DMS153 treated with DMSO at 0.1 percent for 48 hours (cell line): Measurements from ENCODE around the gene CENPW.

ENCODE experiments used
- DNase-seq: peaks from one replicate; lab custom pipeline; 2025; ENCODE audit not compliant: unreplicated experiment; lab: John Stamatoyannopoulos, UW

Gene CENPW

GRCh38 chr6:126372626-126373025, 32.7 kb downstream of the CENPW start:
- DNase-seq: no peak

- DNase-seq: no peak
Measured at GRCh38 chr6:126373344-126373743, 33.4 kb downstream of the CENPW start.

- DNase-seq: no peak
Measured at GRCh38 chr6:126374372-126374771, 34.5 kb downstream of the CENPW start.

- no peak for DNase-seq
Measured at GRCh38 chr6:126376682-126377081, 36.8 kb downstream of the CENPW start.

- DNase-seq: no peak
Measured at GRCh38 chr6:126377594-126378153, 37.8 kb downstream of the CENPW start.

GRCh38 chr6:126380072-126380583, 40.2 kb downstream of the CENPW start:
- no peak for DNase-seq

- no peak for DNase-seq
Measured at GRCh38 chr6:126381498-126381897, 41.6 kb downstream of the CENPW start.

GRCh38 chr6:126383203-126383602, 43.3 kb downstream of the CENPW start:
- DNase-seq: no peak

- DNase-seq: no peak
Measured at GRCh38 chr6:126385536-126385935, 45.6 kb downstream of the CENPW start.

- no peak for DNase-seq
Measured at GRCh38 chr6:126388104-126388598, 48.2 kb downstream of the CENPW start.

- DNase-seq: no peak
Measured at GRCh38 chr6:126396131-126396530, 56.2 kb downstream of the CENPW start.
